ENCODE measurements around the gene IL37. TPM values are rescaled to one million over a fixed set of nuclear protein-coding genes. Genes with fewer than 3 reads are reported as not detected.
A peak's percentile ranks its signal among the peaks of the same experiment; 100 is the strongest.

IL37 gene
- total RNA-seq, 1 experiment from 2014 or later: 2.6 TPM

DNA sequence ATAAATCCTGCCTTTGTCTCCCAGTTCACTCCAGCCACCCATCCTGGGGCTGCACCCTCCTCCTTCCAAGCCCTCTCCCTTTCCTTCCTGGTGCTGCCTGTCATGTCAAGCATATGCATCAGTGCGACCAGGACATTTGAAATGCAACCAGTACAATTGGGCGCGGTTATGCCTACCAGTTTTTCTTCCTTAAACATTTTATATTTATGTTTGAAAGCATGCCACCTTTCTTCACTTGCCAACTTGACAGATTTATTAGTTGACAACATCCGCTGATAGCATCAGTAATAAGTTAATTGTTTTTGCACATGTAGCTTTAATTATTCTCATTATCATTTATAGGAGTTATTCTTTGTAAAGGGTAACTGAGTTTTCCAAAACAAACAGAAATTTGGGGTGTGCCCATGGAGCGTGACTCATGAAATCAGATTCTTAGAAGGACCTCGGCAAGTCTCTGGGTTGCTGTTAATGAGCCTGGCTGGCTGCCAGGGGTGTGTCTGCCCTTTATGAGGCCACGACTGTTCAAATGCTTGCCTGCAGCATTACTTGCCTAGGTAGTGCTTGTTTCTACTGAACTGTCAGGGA is 41.6 kb upstream of the IL37 start:
- H3K4me1 ChIP-seq (ENCODE audit: insufficient read depth, low read length): peaks cover 24% of the 10 kb centered on the region
- TF ChIP-seq, protein P1, sequence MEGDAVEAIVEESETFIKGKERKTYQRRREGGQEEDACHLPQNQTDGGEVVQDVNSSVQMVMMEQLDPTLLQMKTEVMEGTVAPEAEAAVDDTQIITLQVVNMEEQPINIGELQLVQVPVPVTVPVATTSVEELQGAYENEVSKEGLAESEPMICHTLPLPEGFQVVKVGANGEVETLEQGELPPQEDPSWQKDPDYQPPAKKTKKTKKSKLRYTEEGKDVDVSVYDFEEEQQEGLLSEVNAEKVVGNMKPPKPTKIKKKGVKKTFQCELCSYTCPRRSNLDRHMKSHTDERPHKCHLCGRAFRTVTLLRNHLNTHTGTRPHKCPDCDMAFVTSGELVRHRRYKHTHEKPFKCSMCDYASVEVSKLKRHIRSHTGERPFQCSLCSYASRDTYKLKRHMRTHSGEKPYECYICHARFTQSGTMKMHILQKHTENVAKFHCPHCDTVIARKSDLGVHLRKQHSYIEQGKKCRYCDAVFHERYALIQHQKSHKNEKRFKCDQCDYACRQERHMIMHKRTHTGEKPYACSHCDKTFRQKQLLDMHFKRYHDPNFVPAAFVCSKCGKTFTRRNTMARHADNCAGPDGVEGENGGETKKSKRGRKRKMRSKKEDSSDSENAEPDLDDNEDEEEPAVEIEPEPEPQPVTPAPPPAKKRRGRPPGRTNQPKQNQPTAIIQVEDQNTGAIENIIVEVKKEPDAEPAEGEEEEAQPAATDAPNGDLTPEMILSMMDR (conservative IDR thresholded peaks at IDR 0.05; ENCODE audit: low read depth, low read length): no peak
- TF ChIP-seq EZH2phosphoT487 (IDR thresholded peaks at IDR 0.05; ENCODE audit: borderline replicate concordance, low read length): no peak
- no peak for TF ChIP-seq EZH2 (IDR thresholded peaks at IDR 0.05; ENCODE audit: low read length, unreplicated experiment)
- H3K4me3 ChIP-seq (ENCODE audit: low read length): peak overlapping the region; percentile 13; the same call in 1 of the 2 replicates
- peak overlapping the region; percentile 29 for H2AFZ ChIP-seq (ENCODE audit: low read length)
- H3K9ac ChIP-seq (ENCODE audit: low read length): peak overlapping the region; percentile 33
- BruUV-seq (replicated peaks): no TSS peak
- H3F3A ChIP-seq (ENCODE audit: low read length, unreplicated experiment): no peaks in the 10 kb centered on the region
- CTCF ChIA-PET: interaction anchor here (1.0 kb wide), 1 partner anchor 72 kb away, joined by 6 read pairs; no protein-coding TSS in a partner anchor
- POLR2A ChIA-PET (ENCODE audit: unreplicated experiment): interaction anchor here (0.6 kb wide), 1 partner anchor 32 kb away, joined by 3 read pairs; no protein-coding TSS in a partner anchor
- H3K27me3 ChIP-seq (ENCODE audit: low read length): no peaks in the 10 kb centered on the region
- peak overlapping the region; percentile 86 for H3K27ac ChIP-seq (ENCODE audit: low read length)
- H3K4me2 ChIP-seq (ENCODE audit: low read length): peak overlapping the region; percentile 47
- peak; percentile 94 for ATAC-seq
- H3K79me2 ChIP-seq (ENCODE audit: low read length): no peaks in the 10 kb centered on the region
- H4K20me1 ChIP-seq (ENCODE audit: low read length): no peaks in the 10 kb centered on the region
- 0 out of 2 replicates have a peak, but pooled peaks cover 11% of the 10 kb centered on the region for H3K9me3 ChIP-seq (ENCODE audit: low read length)
- intact Hi-C loops (cut with micrococcal nuclease): loop anchor here (1.0 kb wide), 3 partner anchors 11 to 105 kb away; partner anchors contain the start of gene CKAP2L
- DNase-seq: peak; percentile 98
- no peaks in the 10 kb centered on the region for H3K9me2 ChIP-seq (replicated peaks; ENCODE audit: low read length)
- H3K36me3 ChIP-seq (ENCODE audit: low read depth, low read length): 0 out of 2 replicates have a peak, but pooled peaks cover 4% of the 10 kb centered on the region

DNA sequence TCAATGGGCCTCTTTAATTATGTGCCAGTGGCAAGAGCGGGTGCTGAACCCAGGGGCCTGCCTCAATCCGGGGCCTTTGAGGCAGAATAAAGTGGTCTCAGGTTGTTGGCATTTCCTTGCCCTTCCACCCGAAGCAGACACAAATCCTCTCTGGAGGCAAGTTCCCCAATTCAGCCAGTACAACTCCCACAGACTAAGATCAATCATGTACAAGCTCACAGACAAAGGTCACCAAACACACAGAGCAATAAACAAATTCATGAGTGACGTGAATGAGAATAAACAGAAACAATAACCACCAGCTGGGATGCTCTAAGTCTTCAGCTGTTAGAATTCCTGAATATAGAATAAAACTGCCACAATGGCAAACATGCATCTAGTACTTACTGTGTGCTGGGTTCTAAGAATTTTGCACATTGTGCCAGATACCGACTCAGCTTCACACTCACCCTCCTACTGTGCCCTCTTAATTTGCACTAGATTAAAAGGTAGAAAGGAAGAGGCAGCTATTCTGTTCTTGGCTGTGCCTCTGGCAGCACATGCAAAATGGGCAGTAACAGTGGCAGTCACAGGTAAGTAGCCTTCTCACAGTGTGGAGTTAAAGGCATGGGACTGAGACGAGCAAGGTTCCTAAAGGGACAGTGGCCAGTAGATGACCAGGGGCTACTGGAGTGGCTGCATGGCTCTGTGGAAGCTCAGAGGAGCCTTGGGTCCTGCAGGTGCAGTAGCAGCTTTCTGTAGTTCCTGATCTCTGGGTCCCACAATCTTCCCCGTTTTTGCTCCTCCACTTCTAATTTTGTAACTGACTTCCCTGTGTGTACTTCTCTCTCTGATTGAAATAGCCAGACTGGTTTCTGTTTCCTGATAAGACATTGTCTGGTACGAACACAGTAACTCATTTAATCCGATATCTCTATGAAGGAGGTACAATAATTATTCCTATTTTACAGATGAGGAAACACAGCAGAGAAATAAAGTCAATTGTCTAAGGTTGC is 39.8 kb upstream of the IL37 start:
- no peaks in the 10 kb centered on the region for H3K9me2 ChIP-seq (replicated peaks; ENCODE audit: low read length)
- intact Hi-C loops (cut with micrococcal nuclease): no loop called here
- H3K9me3 ChIP-seq (ENCODE audit: low read length): 0 out of 2 replicates have a peak, but pooled peaks cover 2% of the 10 kb centered on the region
- H3K79me2 ChIP-seq (ENCODE audit: low read length): no peaks in the 10 kb centered on the region
- no peaks in the 10 kb centered on the region for H3F3A ChIP-seq (ENCODE audit: low read length, unreplicated experiment)
- H2AFZ ChIP-seq (ENCODE audit: low read length): no peak overlapping the region
- H3K36me3 ChIP-seq (ENCODE audit: low read depth, low read length): 0 out of 2 replicates have a peak, but pooled peaks cover under 1% of the 10 kb centered on the region
- DNase-seq (no peak), ATAC-seq (no peak)
- no peak overlapping the region for H3K27ac ChIP-seq (ENCODE audit: low read length)
- H3K9ac ChIP-seq (ENCODE audit: low read length): no peak overlapping the region
- H3K27me3 ChIP-seq (ENCODE audit: low read length): no peaks in the 10 kb centered on the region
- TF ChIP-seq, protein P1 (conservative IDR thresholded peaks at IDR 0.05; ENCODE audit: low read depth, low read length): no peak
- POLR2A ChIA-PET (ENCODE audit: unreplicated experiment): no interaction called here
- CTCF ChIA-PET: no interaction called here
- no TSS peak for BruUV-seq (replicated peaks)
- H3K4me3 ChIP-seq (ENCODE audit: low read length): no peak overlapping the region
- H3K4me2 ChIP-seq (ENCODE audit: low read length): no peak overlapping the region
- H4K20me1 ChIP-seq (ENCODE audit: low read length): no peaks in the 10 kb centered on the region
- peaks cover 24% of the 10 kb centered on the region for H3K4me1 ChIP-seq (ENCODE audit: insufficient read depth, low read length)

All from PC-3 (cell line).